Panc1 (cell line): ENCODE results near the gene NDUFC2.

Experiments
- CTCF ChIP-seq: fragments of 450-650 bp; IDR thresholded peaks from 2 replicates; pipeline ENCODE4 v1.5.1; 2017; ENCODE audit warnings: mild to moderate bottlenecking
- POLR2AphosphoS5 ChIP-seq: IDR thresholded peaks from 2 replicates; pipeline ENCODE4 v1.6.1; 2012; ENCODE audit warnings: mild to moderate bottlenecking, low read depth, low read length, moderate library complexity
- REST ChIP-seq, 2 experiments: IDR thresholded peaks; 2 replicates each; pipeline ENCODE4 v1.6.1; 2011 to 2012; ENCODE audit warnings: low read depth in 2 of 2, control low read depth in 1 of 2, low read length in 1 of 2, mild to moderate bottlenecking in 1 of 2, moderate library complexity in 1 of 2; ENCODE audit not compliant: insufficient read depth in 1 of 2
- SIN3A ChIP-seq: IDR thresholded peaks from 2 replicates; pipeline ENCODE4 v1.6.1; 2012; ENCODE audit warnings: low read depth, mild to moderate bottlenecking, low read length, moderate library complexity, borderline replicate concordance; ENCODE audit not compliant: insufficient read depth
- TCF7L2 ChIP-seq: IDR thresholded peaks from 2 replicates; pipeline ENCODE4 v1.6.1; 2011; ENCODE audit warnings: mild to moderate bottlenecking, low read depth, low read length, inconsistent platforms

- no peak for TF ChIP-seq CTCF
- TF ChIP-seq POLR2AphosphoS5, result no peak
- no peak for TF ChIP-seq SIN3A
- TF ChIP-seq TCF7L2, result no peak
- TF ChIP-seq REST (IDR thresholded peaks at IDR 0.05; ENCODE audit: insufficient read depth in 1 of 2, low read depth in 2 of 2, low read length in 1 of 2), result no peak
Observed at GRCh38 chr11:78065203-78065602, 14.5 kb downstream of the NDUFC2 start.
